ENCODE measurements around the gene MYOZ1.
"Not testable (repeated sequence)": the region's sequence is repeated elsewhere in the genome, so short reads cannot be mapped to it uniquely, and the experiment has no call there.

Gene MYOZ1

GRCh38 chr10:73623056-73623455 is 18.2 kb downstream of the MYOZ1 start:
- TF ChIP-seq POLR2A (IDR thresholded peaks at IDR 0.05; ENCODE audit: extremely low read depth, insufficient read length) (no peak), MYC (IDR thresholded peaks at IDR 0.05; ENCODE audit: low read depth, low read length) (no peak), CTCF (IDR thresholded peaks at IDR 0.05; ENCODE audit: low read depth, low read length) (no peak), MAX (IDR thresholded peaks at IDR 0.05; ENCODE audit: low read depth, low read length) (no peak)
- no peak for DNase-seq (ENCODE audit: low read depth)
- H3K4me3 ChIP-seq (ENCODE audit: low read depth, low read length): no peak overlapping the region

GRCh38 chr10:73620974-73621373 is 20.3 kb downstream of the MYOZ1 start:
- not testable (repeated sequence) for DNase-seq (ENCODE audit: low read depth); H3K4me3 ChIP-seq (ENCODE audit: low read depth, low read length)

GRCh38 chr10:73617143-73617542 is 24.1 kb downstream of the MYOZ1 start:
- not testable (repeated sequence) for DNase-seq (ENCODE audit: low read depth)

GRCh38 chr10:73614720-73615119 is 26.6 kb downstream of the MYOZ1 start:
- H3K4me3 ChIP-seq (ENCODE audit: low read depth, low read length): no peak overlapping the region
- TF ChIP-seq POLR2A (IDR thresholded peaks at IDR 0.05; ENCODE audit: extremely low read depth, insufficient read length) (no peak), MYC (IDR thresholded peaks at IDR 0.05; ENCODE audit: low read depth, low read length) (no peak), CTCF (IDR thresholded peaks at IDR 0.05; ENCODE audit: low read depth, low read length) (no peak), MAX (IDR thresholded peaks at IDR 0.05; ENCODE audit: low read depth, low read length) (no peak)
- DNase-seq (ENCODE audit: low read depth): no peak

More at GRCh38 chr10:73617143-73617542, 24.1 kb downstream of the MYOZ1 start:
- H3K4me3 ChIP-seq (ENCODE audit: low read depth, low read length): not testable (repeated sequence)

- no peak overlapping the region for H3K4me3 ChIP-seq (ENCODE audit: low read depth, low read length)
- TF ChIP-seq CTCF (IDR thresholded peaks at IDR 0.05; ENCODE audit: low read depth, low read length): no peak
- TF ChIP-seq MAX (IDR thresholded peaks at IDR 0.05; ENCODE audit: low read depth, low read length): no peak
- TF ChIP-seq MYC (IDR thresholded peaks at IDR 0.05; ENCODE audit: low read depth, low read length): no peak
- TF ChIP-seq POLR2A (IDR thresholded peaks at IDR 0.05; ENCODE audit: extremely low read depth, insufficient read length): no peak
- no peak for DNase-seq (ENCODE audit: low read depth)
Measured at GRCh38 chr10:73609116-73609515, 32.2 kb downstream of the MYOZ1 start.

GRCh38 chr10:73601486-73601921 is 39.8 kb downstream of the MYOZ1 start:
- no peak for TF ChIP-seq POLR2A (IDR thresholded peaks at IDR 0.05; ENCODE audit: extremely low read depth, insufficient read length)
- no peak for TF ChIP-seq CTCF (IDR thresholded peaks at IDR 0.05; ENCODE audit: low read depth, low read length)
- TF ChIP-seq MAX (IDR thresholded peaks at IDR 0.05; ENCODE audit: low read depth, low read length): no peak
- TF ChIP-seq MYC (IDR thresholded peaks at IDR 0.05; ENCODE audit: low read depth, low read length): no peak
- no peak overlapping the region for H3K4me3 ChIP-seq (ENCODE audit: low read depth, low read length)
- no peak for DNase-seq (ENCODE audit: low read depth)

- no peak for DNase-seq (ENCODE audit: low read depth)
- H3K4me3 ChIP-seq (ENCODE audit: low read depth, low read length): no peak overlapping the region
- TF ChIP-seq MYC (IDR thresholded peaks at IDR 0.05; ENCODE audit: low read depth, low read length) (no peak), POLR2A (IDR thresholded peaks at IDR 0.05; ENCODE audit: extremely low read depth, insufficient read length) (no peak), CTCF (IDR thresholded peaks at IDR 0.05; ENCODE audit: low read depth, low read length) (no peak), MAX (IDR thresholded peaks at IDR 0.05; ENCODE audit: low read depth, low read length) (no peak)
Measured at GRCh38 chr10:73597346-73597745, 43.9 kb downstream of the MYOZ1 start.

Measured in NB4 (cell line).